Caco-2 (cell line): ENCODE measurements around the gene SEMA4C. TPM values are rescaled to one million over a fixed set of nuclear protein-coding genes. Genes with fewer than 3 reads are reported as not detected.

ENCODE experiments used
- BruUV-seq: library from RNA; stranded (reverse); fragments of 400-500 nt; replicated peaks from 2 replicates; lab custom pipeline; 2021; lab: Mats Ljungman, UMichigan
- CTCF ChIA-PET: fragments of 300-600 bp; sonication (Branson Sonifier 250); formaldehyde crosslinking; loops from one replicate; lab custom pipeline; 2022; ENCODE audit warnings: antibody characterized with exemption; lab: Charles Lee
- POLR2A ChIA-PET: fragments of 300-600 bp; sonication (Branson Sonifier 250); formaldehyde crosslinking; loops from one replicate; lab custom pipeline; 2022; ENCODE audit warnings: antibody characterized with exemption; lab: Charles Lee
- DNase-seq, 2 experiments: peaks; one replicate each; pipeline versions ENCODE4 v3.0.0 to v3.0.0-alpha.2; 2020 to 2022
- H3K27me3 ChIP-seq: replicated peaks from 2 replicates; pipeline ENCODE4 v1.6.0; 2011; ENCODE audit warnings: low read length; ENCODE audit not compliant: control insufficient read depth, insufficient read depth
- H3K36me3 ChIP-seq: 2 replicates; pipeline ENCODE4 v1.5.1; 2011; ENCODE audit warnings: low read length; ENCODE audit not compliant: control insufficient read depth, insufficient read depth
- H3K4me1 ChIP-seq: fragments of 250-450 bp; sonication (Bioruptor Pico); 2 replicates; pipeline ENCODE4 v1.5.1; 2020; ENCODE audit warnings: mild to moderate bottlenecking
- H3K4me3 ChIP-seq: 2 replicates; pipeline ENCODE4 v1.5.1; 2011; ENCODE audit warnings: low read depth, mild to moderate bottlenecking, control low read depth, low read length
- H3K9me3 ChIP-seq: fragments of 250-450 bp; sonication (Bioruptor Pico); 2 replicates; pipeline ENCODE4 v1.5.1; 2020; ENCODE audit warnings: mild to moderate bottlenecking, moderate library complexity
- H3K27ac Mint-ChIP-seq: one replicate; pipeline ENCODE4 v1.8.0; 2022; ENCODE audit warnings: mixed read lengths; ENCODE audit not compliant: unreplicated experiment
- H3K27me3 Mint-ChIP-seq: one replicate; pipeline ENCODE4 v1.8.0; 2022; ENCODE audit warnings: mixed read lengths; ENCODE audit not compliant: insufficient read depth, unreplicated experiment
- H3K36me3 Mint-ChIP-seq: one replicate; pipeline ENCODE4 v1.8.0; 2022; ENCODE audit warnings: mild to moderate bottlenecking, mixed read lengths; ENCODE audit not compliant: insufficient read depth, unreplicated experiment
- H3K4me1 Mint-ChIP-seq: one replicate; pipeline ENCODE4 v1.8.0; 2022; ENCODE audit warnings: low read depth, mixed read lengths; ENCODE audit not compliant: unreplicated experiment
- H3K4me3 Mint-ChIP-seq: one replicate; pipeline ENCODE4 v1.8.0; 2022; ENCODE audit warnings: mild to moderate bottlenecking, moderate library complexity, mixed read lengths; ENCODE audit not compliant: unreplicated experiment
- H3K9me3 Mint-ChIP-seq: one replicate; pipeline ENCODE4 v1.8.0; 2022; ENCODE audit warnings: mixed read lengths; ENCODE audit not compliant: unreplicated experiment
- intact Hi-C: fragments of 100-400 bp; cut with micrococcal nuclease; formaldehyde crosslinking; loops from one replicate; pipeline ENCODE4 v1.10.0; 2022; ENCODE audit not compliant: unreplicated experiment
- total RNA-seq: library from RNA; stranded (reverse); gene quantifications from 2 replicates; pipeline ENCODE4 v1.2.3, GENCODE V29; 2022
- TF ChIP-seq, protein P1 (sequence below), 2 experiments: fragments of 200-600 bp in 1 of 2; IDR thresholded peaks; 1 replicate in 1 of 2; 2 replicates in 1 of 2; pipeline versions ENCODE4 v1.5.1 to v1.8.0; 2011 to 2022; ENCODE audit warnings: antibody characterized with exemption in 1 of 2, control low read depth in 1 of 2, inconsistent platforms in 1 of 2, low read depth in 1 of 2, low read length in 1 of 2, mild to moderate bottlenecking in 1 of 2, moderate library complexity in 1 of 2; ENCODE audit not compliant: insufficient read depth in 1 of 2, severe bottlenecking in 1 of 2, unreplicated experiment in 1 of 2

Gene SEMA4C
- total RNA-seq, 1 experiment from 2014 or later, result 29.9 TPM

DNA sequence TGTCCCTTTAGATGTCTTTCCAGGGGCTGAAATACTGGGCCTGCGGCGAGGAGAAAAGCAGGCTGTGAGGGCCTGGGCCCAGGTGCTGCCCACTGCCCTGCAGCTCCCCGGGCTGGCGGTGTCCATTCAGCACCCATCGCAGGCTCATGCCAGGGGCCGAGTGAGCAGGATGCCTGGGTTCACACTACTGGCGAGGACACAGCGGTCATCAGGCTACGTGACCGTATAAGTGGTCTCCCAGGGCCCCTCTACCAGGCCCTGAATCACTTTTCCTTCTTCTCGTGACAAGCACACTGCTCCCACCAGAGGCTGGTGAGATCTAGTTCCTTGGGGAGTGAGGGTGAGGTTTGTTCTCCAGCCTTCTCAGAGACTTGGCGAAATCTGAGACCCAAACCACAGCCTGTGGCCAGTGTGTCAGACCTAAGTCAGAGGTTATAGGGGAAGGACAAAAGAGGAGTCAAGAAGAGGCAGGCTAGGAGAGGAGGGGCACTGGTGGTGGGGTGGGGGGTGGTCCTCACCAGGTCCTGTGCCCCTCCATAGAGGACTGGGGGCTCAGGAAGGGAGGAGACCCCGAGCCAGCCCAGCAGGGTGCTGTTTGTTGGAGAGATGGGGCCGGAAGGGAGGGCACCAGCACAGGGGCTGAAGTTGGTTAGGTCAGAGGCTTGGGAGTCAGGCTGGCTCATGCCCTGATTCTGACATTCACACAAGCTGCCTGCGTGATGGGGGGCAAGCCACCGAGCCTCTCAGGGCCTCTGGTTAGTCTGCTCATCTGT, 6.6 kb upstream of the SEMA4C start:
- no peak overlapping the region for H3K4me3 ChIP-seq
- Mint-ChIP-seq H3K27me3 (no peaks in the 10 kb centered on the region), H3K36me3 (no peaks in the 10 kb centered on the region), H3K9me3 (no peaks in the 10 kb centered on the region), H3K27ac (no peak overlapping the region), H3K4me1 (peaks cover 7% of the 10 kb centered on the region), H3K4me3 (no peak overlapping the region)
- no TSS peak for BruUV-seq
- TF ChIP-seq, protein P1, sequence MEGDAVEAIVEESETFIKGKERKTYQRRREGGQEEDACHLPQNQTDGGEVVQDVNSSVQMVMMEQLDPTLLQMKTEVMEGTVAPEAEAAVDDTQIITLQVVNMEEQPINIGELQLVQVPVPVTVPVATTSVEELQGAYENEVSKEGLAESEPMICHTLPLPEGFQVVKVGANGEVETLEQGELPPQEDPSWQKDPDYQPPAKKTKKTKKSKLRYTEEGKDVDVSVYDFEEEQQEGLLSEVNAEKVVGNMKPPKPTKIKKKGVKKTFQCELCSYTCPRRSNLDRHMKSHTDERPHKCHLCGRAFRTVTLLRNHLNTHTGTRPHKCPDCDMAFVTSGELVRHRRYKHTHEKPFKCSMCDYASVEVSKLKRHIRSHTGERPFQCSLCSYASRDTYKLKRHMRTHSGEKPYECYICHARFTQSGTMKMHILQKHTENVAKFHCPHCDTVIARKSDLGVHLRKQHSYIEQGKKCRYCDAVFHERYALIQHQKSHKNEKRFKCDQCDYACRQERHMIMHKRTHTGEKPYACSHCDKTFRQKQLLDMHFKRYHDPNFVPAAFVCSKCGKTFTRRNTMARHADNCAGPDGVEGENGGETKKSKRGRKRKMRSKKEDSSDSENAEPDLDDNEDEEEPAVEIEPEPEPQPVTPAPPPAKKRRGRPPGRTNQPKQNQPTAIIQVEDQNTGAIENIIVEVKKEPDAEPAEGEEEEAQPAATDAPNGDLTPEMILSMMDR (IDR thresholded peaks at IDR 0.05; ENCODE audit: insufficient read depth in 1 of 2, low read depth in 1 of 2, low read length in 1 of 2, severe bottlenecking in 1 of 2, unreplicated experiment in 1 of 2), result no peak
- no peaks in the 10 kb centered on the region for H3K27me3 ChIP-seq
- H3K4me1 ChIP-seq, result peaks cover 16% of the 10 kb centered on the region
- ChIA-PET POLR2A (no interaction called here), CTCF (no interaction called here)
- intact Hi-C loops, result no loop called here
- DNase-seq, result no peak
- no peaks in the 10 kb centered on the region for H3K9me3 ChIP-seq
- no peaks in the 10 kb centered on the region for H3K36me3 ChIP-seq

- no TSS peak for BruUV-seq
- DNase-seq, result no peak
- no peaks in the 10 kb centered on the region for H3K9me3 Mint-ChIP-seq
- no peaks in the 10 kb centered on the region for H3K9me3 ChIP-seq
- TF ChIP-seq, protein P1 (IDR thresholded peaks at IDR 0.05; ENCODE audit: insufficient read depth in 1 of 2, low read depth in 1 of 2, low read length in 1 of 2, severe bottlenecking in 1 of 2, unreplicated experiment in 1 of 2), result no peak
- no peaks in the 10 kb centered on the region for H3K36me3 Mint-ChIP-seq
- H3K4me1 ChIP-seq, result peaks cover 16% of the 10 kb centered on the region
- no peaks in the 10 kb centered on the region for H3K27me3 ChIP-seq
- CTCF ChIA-PET, result interaction anchor here (0.6 kb wide), 2 partner anchors 25 to 115 kb away, joined by 6 to 7 read pairs; no protein-coding TSS in a partner anchor
- H3K27ac Mint-ChIP-seq, result peak overlapping the region; percentile 21
- POLR2A ChIA-PET, result no interaction called here
- H3K27me3 Mint-ChIP-seq, result no peaks in the 10 kb centered on the region
- intact Hi-C loops, result no loop called here
- no peak overlapping the region for H3K4me3 Mint-ChIP-seq
- H3K36me3 ChIP-seq, result no peaks in the 10 kb centered on the region
- H3K4me1 Mint-ChIP-seq, result peaks cover 7% of the 10 kb centered on the region
- H3K4me3 ChIP-seq, result no peak overlapping the region
Observed at GRCh38 chr2:96875498-96876268, 5.8 kb upstream of the SEMA4C start.

GRCh38 chr2:96874198-96874831, 4.4 kb upstream of the SEMA4C start:
- no peaks in the 10 kb centered on the region for H3K9me3 Mint-ChIP-seq
- BruUV-seq, result no TSS peak
- H3K27me3 Mint-ChIP-seq, result no peaks in the 10 kb centered on the region
- DNase-seq, result no peak
- H3K36me3 Mint-ChIP-seq, result no peaks in the 10 kb centered on the region
- H3K4me1 Mint-ChIP-seq, result no peaks in the 10 kb centered on the region
- no peaks in the 10 kb centered on the region for H3K36me3 ChIP-seq
- no peaks in the 10 kb centered on the region for H3K9me3 ChIP-seq
- TF ChIP-seq, protein P1 (IDR thresholded peaks at IDR 0.05; ENCODE audit: insufficient read depth in 1 of 2, low read depth in 1 of 2, low read length in 1 of 2, severe bottlenecking in 1 of 2, unreplicated experiment in 1 of 2), result no peak
- H3K27ac Mint-ChIP-seq, result no peak overlapping the region
- H3K4me3 Mint-ChIP-seq, result no peak overlapping the region
- intact Hi-C loops, result no loop called here
- H3K4me3 ChIP-seq, result no peak overlapping the region
- H3K27me3 ChIP-seq, result no peaks in the 10 kb centered on the region
- CTCF ChIA-PET, result no interaction called here
- POLR2A ChIA-PET, result interaction anchor here (0.6 kb wide), 1 partner anchor 39 kb away, joined by 3 read pairs; no protein-coding TSS in a partner anchor
- H3K4me1 ChIP-seq, result peaks cover 16% of the 10 kb centered on the region
